T47D (cell line): ENCODE measurements around the gene OR13C5.

Source experiments
- DNase-seq, 2 experiments: peaks; one replicate each; pipeline versions ENCODE4 v3.0.0 to v3.0.0-alpha.2; 2011 to 2012; ENCODE audit warnings: low read depth in 1 of 2, low spot score in 1 of 2
- JUND ChIP-seq: IDR thresholded peaks from 2 replicates; pipeline ENCODE4 v1.6.1; 2012; ENCODE audit warnings: low read depth
- in situ Hi-C: cut with HindIII; loops from 2 replicates; pipeline ENCODE4 v1.10.0; 2016; ENCODE audit warnings: low sequenced_read_pairs, low pct_unique_long_range_greater_than_20kb

The OR13C5 gene

GRCh38 chr9:104580562-104580961 lies 18.7 kb downstream of the OR13C5 start:
- in situ Hi-C loops = no loop called here

GRCh38 chr9:104577263-104577662 lies 21.9 kb downstream of the OR13C5 start:
- in situ Hi-C loops = no loop called here
- no peak for TF ChIP-seq JUND
- no peak for DNase-seq

More at GRCh38 chr9:104580562-104580961, 18.7 kb downstream of the OR13C5 start:
- no peak for DNase-seq
- TF ChIP-seq JUND = no peak

DNA sequence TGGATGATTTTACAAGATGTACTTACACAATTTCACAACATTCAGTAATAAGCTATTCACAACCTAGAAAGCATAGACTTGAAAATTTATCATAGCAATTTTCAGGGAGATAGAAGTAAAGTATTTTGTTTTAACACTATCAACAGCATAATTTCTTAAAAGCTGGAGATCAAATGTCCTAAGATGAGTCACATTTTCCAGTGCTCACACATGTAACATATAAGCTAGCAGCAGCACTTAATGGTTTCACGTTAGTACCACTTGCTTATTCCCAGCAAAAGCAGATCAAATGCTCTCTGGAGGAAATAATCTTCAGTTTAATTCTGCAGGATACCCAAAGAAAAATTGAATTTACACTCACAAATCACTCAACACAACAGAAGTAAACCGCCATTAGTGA lies 23.8 kb downstream of the OR13C5 start:
- no peak for DNase-seq
- no peak for TF ChIP-seq JUND
- in situ Hi-C loops = no loop called here

DNA sequence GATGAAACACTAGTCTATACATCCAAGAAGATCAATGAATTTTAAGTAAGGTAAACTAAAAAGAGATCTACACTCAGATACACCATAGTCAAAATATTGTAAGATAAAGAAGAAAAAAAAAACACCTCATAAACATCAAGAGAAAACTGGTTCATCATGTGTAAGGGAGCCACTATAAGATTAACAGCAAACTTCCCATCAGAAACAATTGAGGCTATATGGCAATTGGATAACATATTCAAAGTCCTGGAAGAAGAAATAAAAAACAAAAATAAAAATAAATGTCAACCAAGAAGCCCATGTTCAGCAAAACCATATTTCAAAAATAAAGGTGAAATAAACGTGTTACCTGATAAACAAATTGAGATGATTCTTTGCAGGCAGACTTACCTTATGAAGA lies 26.6 kb downstream of the OR13C5 start:
- in situ Hi-C loops = no loop called here
- TF ChIP-seq JUND = no peak

GRCh38 chr9:104568868-104569267 lies 30.3 kb downstream of the OR13C5 start, which contains the start of gene OR13C8:
TSS of gene OR13C8 (plus strand) at chr9:104569168. CDS start at chr9:104569168, 0 bp downstream.
- TF ChIP-seq JUND = no peak
- DNase-seq = no peak
- in situ Hi-C loops = no loop called here

More for the DNA sequence above, 26.6 kb downstream of the OR13C5 start:
- DNase-seq = no peak

- in situ Hi-C loops = no loop called here
- no peak for DNase-seq
- no peak for TF ChIP-seq JUND
These were observed 34.9 kb downstream of the OR13C5 start for GRCh38 chr9:104564358-104564757.

DNA sequence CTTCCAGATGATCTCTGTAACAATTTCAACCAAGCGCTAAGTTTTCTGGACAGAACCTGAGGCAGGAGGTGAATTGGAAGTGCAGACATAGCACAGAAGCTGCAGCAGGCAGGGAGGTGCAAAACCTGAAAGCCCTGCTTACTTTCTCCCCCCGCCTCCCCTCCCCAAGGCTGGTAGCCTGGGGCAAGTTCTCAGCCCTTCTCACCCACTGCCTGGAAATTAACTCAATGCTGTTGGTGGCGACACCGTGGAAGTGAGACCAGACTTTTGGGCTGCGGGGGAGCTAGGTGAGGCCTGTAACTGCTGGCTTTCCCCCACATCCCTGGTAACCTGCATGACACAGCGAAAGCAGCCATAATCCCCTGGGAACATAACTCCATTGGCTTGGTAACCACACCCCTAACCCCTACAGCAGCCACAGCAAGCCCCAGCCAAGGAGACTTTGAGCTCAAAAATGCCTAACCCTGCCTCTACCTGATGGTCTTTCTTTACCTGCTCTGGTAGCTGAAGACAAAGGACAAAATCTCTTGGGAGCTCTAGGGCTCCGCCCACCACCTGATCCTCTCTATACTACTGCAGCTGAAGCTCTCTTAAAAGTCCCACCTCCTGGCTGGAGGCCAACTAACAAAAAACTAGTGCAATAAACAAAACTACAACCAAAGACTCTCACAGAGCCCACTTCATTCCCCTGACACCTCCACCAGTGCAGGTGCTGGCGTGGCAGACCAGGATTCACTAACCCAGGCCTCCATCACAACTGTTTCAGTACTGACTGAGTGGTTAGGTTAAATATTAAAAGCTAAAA lies 42.2 kb downstream of the OR13C5 start:
- in situ Hi-C loops = no loop called here

GRCh38 chr9:104555521-104555920 lies 43.7 kb downstream of the OR13C5 start:
- DNase-seq = no peak
- TF ChIP-seq JUND = no peak
- in situ Hi-C loops = no loop called here

More for the DNA sequence above, 42.2 kb downstream of the OR13C5 start:
- no peak for TF ChIP-seq JUND
- peak in 1 of 2 experiments; percentile 12 for DNase-seq

DNA sequence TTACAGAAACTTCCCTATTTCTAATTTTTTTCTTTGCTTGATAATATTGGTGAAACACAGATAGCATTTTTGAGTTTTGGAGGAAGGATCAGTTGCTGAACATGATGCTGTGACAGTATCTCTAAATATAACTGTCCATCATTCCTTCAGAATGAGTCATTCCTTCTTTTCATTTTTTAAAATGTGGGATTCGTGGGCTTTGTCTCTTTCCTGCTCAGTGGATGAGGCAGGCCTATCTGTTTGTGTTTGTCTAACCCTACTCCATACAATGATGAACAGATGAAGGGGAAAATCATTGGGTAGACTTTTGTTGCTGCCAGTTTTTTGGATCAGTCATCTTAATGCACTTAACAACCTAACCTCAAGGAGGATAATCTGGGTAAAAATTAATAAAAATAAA lies 46.0 kb downstream of the OR13C5 start:
- in situ Hi-C loops = no loop called here
- no peak for TF ChIP-seq JUND
- no peak for DNase-seq
